Measurements from ENCODE around the gene MSRB2.
"Not testable (repeated sequence)": the region's sequence is repeated elsewhere in the genome, so short reads cannot be mapped to it uniquely, and the experiment has no call there.

MSRB2 gene

GRCh38 chr10:23070092-23070912, 25.1 kb upstream of the MSRB2 start:
- not testable (repeated sequence) for DNase-seq (ENCODE audit: low read depth)

- no peak for DNase-seq (ENCODE audit: low read depth)
These were observed 24.5 kb upstream of the MSRB2 start for GRCh38 chr10:23070913-23071218.

- DNase-seq (ENCODE audit: low read depth) = not testable (repeated sequence)
These were observed 22.8 kb upstream of the MSRB2 start for GRCh38 chr10:23072593-23072992.

- DNase-seq (ENCODE audit: low read depth) = no peak
These were observed 21.9 kb upstream of the MSRB2 start for GRCh38 chr10:23073527-23073926.

GRCh38 chr10:23075672-23076071, 19.7 kb upstream of the MSRB2 start:
- no peak for DNase-seq (ENCODE audit: low read depth)

- DNase-seq (ENCODE audit: low read depth) = no peak
These were observed 17.3 kb upstream of the MSRB2 start for GRCh38 chr10:23078114-23078513.

GRCh38 chr10:23079700-23080099, 15.7 kb upstream of the MSRB2 start:
- no peak for DNase-seq (ENCODE audit: low read depth)

- DNase-seq (ENCODE audit: low read depth) = no peak
These were observed 15.1 kb upstream of the MSRB2 start for GRCh38 chr10:23080262-23080661.

GRCh38 chr10:23081221-23081750, 14.1 kb upstream of the MSRB2 start:
- DNase-seq (ENCODE audit: low read depth) = no peak

GRCh38 chr10:23081891-23082290, 13.5 kb upstream of the MSRB2 start:
- DNase-seq (ENCODE audit: low read depth) = no peak

- no peak for DNase-seq (ENCODE audit: low read depth)
These were observed 6.8 kb upstream of the MSRB2 start for GRCh38 chr10:23088609-23089008.

GRCh38 chr10:23094786-23095403, 484 bp upstream of the MSRB2 start:
- no peak for DNase-seq (ENCODE audit: low read depth)

- DNase-seq (ENCODE audit: low read depth) = no peak
These were observed 805 bp downstream of the MSRB2 start for GRCh38 chr10:23095966-23096801.

- DNase-seq (ENCODE audit: low read depth) = no peak
These were observed 1.6 kb downstream of the MSRB2 start for GRCh38 chr10:23096802-23097549.

- DNase-seq (ENCODE audit: low read depth) = no peak
These were observed 3.7 kb downstream of the MSRB2 start for GRCh38 chr10:23099079-23099478.

GRCh38 chr10:23099816-23100215, 4.4 kb downstream of the MSRB2 start:
- DNase-seq (ENCODE audit: low read depth) = no peak

- no peak for DNase-seq (ENCODE audit: low read depth)
These were observed 5.1 kb downstream of the MSRB2 start for GRCh38 chr10:23100331-23101030.

GRCh38 chr10:23106331-23107072, 11.1 kb downstream of the MSRB2 start:
- no peak for DNase-seq (ENCODE audit: low read depth)

GRCh38 chr10:23110722-23111516, 15.5 kb downstream of the MSRB2 start:
- DNase-seq (ENCODE audit: low read depth) = no peak
